ENCODE measurements around the gene MALAT1.

Gene MALAT1

DNA sequence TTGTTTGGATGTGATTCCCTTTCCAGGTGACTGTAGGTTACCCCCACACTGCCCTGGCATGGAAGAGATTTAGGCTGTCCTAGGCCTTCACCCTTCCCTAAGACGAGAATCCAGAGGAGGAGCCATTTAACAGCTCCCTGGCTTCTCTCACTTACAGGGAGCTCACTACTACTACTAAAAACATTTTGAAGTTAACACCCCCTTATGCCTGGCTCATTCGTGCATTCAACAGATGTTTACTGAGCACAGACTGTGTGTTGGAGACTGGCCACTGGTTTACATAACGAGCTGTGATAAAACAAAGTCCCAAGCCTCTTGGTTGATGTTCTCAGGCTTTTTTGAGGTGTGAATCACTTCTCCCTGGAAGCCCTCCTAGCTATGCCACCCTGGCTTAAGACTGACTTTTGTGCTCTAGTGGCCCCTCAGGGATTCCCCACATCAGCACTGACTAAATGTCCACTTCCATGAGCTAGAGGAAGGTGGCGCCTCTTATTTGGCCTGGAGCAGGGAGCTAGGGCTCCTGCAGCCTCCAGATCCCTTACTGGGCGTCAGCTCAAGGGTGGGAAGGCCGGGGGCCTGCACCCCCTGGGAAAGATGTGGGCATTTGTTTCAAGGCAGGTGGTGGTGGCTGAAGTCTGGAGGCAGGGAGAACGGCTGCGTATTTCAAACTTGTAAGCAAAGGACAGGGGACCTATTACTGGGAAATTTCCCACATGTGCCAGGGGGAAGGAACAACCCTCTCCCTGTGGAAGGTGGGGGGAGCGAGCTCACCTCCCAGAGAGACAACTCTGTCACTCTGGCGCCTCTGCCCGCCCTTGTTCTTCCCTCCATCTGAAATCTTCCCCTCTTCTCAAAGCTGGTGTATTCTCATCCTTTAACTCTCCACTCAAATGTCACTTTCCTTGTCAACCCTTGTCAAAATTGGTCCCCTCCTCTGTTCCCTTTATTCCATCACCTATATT, 19.4 kb upstream of the MALAT1 start:
- no peak for DNase-seq

DNA sequence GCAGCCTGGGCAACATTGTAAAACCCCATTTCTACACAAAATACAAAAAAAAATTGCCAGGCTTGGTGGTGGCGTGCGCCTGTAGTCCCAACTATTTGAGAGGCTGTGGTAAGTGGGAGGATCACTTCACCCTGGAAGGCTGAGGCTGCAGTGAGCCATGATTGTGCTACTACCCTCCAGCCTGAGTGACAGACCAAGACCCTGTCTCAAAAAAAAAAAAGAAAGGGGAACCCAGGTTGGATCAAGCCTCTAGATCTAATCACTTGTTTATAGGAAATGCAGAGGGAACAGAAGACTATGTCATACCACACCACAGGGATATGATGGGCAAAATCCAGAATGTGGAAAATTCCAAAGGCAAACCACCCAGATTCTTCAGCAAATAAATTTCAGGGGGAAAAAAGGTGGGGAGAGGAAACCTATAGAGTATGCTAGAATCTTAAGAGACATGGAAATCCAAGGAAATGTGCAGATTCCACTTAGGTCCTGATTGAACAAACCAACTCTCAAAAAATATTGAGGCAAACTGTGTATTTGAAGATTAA, 16.5 kb upstream of the MALAT1 start:
- DNase-seq, result no peak

DNA sequence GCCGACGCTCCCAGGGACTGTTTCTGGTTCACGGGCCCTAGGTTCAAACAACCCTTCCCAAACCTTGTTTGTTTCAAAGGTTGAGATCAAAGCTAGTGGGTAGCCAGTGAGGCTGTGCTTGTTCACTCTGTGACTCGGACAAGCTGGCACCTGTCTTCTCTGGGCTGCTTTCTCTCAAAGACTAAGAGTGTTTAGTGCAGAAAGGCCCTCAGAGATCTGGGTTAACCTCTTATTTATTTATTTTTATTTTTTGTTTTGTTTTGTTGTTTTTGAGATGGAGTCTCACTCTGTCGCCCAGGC, 13.0 kb upstream of the MALAT1 start:
- no peak for DNase-seq

DNA sequence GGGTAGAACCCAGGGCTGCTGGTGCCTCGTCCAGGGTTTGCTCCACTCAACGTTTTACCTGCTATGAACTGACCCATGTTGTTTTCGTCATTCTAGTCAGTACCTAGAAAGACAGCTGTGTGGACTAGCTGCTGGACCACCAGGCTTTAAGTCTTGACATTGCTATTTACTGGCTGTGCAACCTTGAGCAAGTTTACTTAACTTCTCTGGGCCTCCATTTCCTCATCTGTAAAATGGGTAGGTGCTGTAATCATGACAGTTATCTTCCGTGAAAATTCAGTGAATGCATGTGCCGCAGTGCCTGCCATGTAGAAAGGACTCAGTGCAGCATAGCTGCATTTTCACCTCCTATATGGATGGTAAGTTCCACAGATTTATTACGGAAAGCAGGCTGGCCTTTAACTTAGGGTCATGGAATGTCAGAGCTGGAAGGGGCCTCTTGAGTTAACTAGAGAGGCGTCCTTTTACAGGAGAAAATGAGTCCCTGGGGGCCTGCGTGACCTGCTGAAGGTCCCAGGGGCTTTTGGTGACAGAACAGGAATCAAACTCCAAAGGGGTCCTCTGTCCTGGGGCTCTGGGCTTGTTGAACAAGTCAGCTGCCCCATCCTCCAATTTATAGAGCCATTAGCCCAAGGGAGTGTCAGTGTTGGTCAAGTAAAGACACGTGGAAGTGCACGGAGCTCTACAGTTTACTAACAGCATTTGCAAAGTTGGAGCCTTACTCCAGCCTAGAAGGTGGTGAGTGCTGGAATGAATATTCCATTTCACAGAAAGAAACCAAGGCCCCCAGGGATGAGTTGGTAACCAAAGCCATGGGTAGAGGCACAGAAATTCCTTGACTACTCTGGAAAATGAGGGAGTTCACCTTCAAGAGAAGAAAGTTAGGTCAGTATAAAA, 12.0 kb upstream of the MALAT1 start:
- no peak for DNase-seq

DNA sequence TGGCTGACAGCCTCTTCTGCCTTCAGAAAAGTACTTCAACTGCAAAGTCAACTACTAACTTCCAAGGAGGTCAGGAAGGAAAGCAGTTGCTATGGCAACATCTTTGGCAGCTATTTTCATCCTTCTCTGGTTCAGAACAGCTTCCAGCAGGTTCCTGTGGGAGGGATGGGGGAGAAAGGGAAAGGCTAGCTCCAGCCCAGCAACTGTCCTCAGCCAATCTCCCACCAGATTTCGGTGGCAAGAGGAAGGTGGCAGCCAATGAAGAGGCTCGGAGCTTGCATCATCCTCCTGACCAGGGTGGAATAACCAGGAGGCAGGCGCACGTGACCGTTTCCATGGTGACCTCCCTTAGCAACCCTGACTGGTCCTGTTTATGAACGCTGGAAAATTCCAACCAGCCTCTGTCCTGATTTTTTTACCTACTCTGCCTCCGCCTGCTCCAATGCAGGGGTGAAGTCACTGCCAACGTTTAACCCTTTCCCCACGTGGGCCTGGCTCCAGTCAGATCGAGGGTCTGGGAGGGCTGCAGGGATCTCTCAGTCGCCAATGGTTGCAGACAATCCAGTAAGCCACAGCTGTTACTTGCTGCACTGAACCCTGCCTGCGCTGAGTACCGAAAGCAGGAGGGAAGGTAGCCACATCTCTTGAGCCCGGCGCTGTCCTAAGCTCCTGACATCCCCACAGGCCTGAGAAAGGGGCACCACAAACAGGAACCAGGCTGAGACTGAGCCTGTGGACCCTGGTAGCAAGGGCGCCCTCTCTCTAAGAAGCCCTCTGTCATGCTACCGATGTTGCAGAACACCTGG, 11.2 kb upstream of the MALAT1 start:
- DNase-seq, result peak; percentile 98

DNA sequence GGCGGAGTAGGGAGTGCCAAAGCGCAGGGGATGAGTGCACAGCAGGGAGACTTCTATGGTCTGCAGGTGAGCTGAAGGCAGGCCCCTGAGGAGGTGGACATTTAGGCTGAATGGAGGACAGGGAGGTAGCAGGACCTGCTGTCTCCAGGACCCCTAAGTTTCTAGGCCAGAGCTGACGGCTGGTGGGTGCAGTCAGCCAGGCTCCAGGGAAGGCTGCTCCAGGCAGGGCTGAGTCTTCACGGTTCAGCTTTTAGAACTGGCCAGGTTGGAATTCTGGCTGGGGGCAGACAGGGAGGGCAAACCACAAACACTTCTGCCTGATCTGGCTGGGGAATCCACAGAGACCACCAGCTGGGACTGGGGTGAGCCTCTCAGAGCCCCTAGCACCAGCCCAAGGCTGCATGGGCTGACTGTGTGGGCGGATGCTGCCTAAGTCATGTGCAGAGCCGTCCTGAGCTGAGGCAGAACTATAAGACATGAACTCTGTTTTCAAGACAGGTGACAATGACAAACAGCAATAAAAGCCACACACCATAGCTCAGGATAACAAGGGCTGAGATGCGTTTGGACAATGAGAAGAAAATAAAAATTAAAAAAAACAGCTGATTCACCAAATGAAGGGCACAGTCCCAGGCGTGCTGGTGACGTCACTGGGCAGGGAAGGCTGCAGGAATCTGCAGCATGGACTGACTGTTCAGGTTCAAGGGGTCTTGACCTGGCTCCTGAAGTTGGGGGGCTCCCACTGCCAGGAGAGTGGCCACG, 10.4 kb upstream of the MALAT1 start:
- DNase-seq, result no peak

DNA sequence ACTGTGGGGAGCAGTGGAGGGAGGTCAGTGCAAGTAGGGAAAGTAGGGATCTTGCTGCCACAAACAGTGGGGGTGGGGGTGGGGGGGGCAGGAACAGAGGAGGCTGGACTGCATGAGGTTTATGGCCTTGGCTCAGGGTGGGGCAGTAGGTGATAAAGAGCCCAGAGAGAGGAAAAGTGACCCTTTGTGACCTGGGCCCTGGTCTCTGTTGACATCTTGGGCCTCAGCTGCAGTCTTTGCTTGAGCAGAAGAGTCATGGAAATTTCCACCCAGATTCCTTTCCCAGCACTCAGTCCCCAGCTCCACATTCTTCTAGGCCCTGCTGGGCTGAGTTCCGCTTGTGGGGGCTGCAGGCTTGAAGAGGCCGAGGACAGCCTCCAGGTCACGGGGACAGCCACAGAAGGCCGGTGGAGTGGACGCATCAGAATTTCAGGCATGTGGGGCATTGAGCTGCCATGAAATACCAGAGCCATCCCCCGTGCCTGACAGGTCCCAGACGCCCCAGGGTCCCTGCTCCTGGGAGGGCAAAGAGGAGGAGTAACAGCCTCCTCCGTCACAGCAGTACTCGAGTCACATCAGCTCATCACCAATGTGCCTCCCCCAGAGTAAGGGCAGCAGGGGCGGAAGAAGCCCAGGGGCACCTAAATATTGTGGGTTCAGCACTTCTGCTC, 9.7 kb upstream of the MALAT1 start:
- DNase-seq, result no peak

DNA sequence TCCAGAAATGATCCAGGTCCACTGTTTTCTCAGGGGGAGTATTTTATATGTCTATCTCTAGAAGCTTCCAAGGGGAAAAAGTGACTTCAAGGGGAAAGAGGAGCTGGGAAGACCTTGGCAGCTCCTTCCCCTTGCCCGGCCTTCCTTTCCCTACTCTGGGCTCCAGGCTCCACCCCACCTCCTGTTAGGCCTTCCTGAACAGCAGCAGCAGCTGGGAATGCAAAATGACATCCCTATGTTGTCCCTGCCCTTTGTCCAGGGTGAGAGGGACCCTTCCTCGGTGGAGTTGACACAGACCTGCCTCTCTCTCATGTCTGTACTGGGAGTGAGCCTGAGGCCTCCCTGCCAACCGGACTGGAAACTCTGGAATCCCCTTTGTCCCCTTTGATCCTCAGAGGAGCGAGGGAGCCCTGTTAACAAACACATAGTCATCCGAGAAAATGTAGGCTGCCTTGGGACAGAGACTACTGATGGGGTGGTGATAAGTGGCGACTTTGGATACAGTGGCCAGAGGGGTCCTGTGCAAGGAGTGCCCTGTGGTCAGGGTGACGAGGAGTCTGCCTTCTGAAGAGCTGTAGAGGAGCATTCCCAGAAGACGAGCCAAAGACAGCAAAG, 9.0 kb upstream of the MALAT1 start:
- DNase-seq, result no peak

DNA sequence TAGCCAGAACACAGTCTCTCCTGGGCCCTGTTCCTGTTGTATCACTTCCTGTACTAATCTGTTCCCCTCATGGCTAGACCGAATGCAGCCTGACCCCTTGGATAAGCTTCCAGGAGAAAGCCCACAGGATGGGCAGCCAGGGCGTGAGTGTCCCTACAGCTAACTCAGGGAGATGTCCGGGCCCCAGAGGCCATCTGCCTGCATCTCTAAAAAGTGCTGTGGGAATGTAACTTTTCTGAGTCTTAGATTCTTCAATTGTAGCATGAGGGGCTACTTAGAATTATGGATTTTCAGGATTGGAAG, 7.7 kb upstream of the MALAT1 start:
- DNase-seq, result no peak

DNA sequence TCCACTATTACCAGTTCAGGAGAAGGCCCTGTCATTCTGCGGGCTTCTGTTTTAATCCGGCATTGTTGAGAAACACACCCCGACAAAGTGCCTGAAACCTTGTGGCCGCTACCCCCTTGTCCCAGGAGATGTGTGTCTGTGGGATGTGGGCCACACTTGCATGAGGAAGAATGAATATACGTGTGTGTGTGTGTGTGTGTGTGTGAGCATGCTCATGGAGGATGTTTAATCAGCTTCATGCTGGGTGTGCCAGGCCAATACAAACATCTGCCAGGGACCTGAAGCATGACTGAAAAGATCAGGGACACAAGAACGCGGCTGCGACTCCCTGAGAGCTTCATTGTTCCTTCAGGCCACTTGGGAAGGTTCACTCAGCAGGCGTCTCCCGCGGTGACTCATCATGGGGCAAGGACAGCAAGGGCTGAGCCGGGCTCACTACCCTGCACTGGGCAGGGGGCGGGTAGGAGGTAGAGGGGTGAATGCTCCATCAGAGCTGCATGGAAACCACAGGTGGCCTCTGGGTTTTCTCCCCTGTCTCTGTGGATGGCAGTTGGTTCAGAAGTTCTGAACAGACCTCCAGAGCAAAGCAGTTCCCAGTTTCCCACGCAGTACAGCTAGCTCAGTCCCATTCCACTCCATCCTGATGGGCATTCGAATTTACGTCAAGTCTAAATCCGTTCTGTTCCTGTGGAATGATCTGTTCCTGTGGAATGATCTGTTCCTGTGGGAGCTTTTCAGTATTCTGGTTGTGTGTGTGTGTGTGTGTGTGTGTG, 7.0 kb upstream of the MALAT1 start:
- peak; percentile 55 for DNase-seq

DNA sequence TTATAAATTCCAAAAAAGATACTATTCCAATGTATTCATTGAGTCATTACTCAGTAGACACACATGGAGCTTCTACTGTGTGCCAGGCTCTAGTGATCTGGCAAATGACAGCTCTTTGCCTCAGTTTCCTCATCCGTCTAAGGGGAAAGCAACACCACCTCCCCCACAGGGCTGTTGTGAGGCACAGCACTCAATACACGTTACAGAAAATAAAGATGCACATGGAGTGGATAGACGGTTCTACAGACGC, 6.5 kb upstream of the MALAT1 start:
- DNase-seq, result no peak

DNA sequence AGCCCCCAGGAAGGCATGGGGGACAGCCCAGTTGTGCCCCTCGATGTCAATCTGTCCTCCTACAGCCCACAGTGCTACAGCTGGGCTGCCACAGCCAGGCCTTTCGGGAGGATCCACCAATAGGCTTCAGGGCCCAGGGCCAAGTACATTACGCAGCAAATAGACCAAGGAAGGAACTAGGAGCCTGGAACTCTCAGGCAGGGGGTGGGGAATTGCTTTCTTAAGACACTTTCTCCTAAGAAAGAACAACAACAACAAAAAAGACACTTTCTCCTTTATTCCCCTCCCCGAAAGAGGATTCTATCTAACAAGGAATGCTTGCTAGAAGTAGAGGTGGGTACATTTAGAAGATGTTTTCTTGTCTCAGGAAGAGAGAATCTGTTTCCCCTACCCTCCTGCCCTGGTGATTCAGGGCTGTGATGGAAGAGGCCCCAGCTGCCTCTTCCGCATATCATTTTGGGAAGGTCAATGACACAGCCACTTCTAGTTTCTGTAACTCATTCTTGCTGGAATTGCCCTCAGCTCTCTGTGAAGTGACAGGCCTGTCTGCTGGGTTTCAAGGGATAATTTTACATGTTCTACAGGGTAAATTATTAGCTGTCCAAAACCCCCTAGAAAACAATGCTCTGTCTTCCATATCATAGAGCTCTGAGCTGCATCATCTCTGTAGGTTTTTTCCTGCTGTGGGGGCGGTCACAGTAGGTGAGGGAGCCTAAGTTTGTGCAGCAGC, 6.0 kb upstream of the MALAT1 start:
- DNase-seq, result no peak

DNA sequence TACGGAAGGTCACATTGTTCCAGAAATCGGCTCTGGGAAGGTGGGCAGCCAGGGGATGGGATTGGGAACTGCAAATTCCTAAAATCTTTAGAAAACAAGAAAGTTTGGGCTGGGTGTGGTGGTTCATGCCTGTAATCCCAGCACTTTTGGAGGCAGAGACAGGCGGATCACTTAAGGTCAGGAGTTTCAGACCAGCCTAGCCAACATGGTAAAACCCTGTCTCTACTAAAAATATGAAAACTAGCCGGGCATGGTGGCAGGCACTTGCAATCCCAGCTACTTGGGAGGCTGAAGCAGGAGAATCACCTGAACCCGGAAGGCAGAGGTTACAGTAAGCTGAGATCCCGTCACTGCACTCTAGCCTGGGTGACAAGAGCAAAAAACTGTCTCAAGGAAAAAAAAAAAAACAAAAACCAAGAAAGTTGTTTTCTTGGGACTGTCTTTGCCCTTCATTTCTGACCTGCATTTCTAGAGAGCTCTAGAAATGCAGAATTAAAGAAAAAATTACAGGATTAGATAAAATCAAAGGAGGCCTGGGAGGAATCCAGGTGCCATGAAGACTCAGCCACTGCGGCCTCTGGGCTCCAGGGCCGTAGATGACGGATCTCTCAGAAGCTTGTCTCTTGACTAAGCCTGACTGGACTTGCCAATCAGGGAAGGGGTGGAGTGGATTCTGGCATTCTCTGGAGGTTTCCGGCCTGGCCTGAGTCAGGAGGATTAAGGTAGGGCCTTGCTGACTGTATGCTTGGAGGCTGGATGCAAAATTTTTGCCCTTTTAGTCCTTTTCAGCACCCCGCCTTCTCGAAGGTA, 5.3 kb upstream of the MALAT1 start:
- DNase-seq, result peak; percentile 74

DNA sequence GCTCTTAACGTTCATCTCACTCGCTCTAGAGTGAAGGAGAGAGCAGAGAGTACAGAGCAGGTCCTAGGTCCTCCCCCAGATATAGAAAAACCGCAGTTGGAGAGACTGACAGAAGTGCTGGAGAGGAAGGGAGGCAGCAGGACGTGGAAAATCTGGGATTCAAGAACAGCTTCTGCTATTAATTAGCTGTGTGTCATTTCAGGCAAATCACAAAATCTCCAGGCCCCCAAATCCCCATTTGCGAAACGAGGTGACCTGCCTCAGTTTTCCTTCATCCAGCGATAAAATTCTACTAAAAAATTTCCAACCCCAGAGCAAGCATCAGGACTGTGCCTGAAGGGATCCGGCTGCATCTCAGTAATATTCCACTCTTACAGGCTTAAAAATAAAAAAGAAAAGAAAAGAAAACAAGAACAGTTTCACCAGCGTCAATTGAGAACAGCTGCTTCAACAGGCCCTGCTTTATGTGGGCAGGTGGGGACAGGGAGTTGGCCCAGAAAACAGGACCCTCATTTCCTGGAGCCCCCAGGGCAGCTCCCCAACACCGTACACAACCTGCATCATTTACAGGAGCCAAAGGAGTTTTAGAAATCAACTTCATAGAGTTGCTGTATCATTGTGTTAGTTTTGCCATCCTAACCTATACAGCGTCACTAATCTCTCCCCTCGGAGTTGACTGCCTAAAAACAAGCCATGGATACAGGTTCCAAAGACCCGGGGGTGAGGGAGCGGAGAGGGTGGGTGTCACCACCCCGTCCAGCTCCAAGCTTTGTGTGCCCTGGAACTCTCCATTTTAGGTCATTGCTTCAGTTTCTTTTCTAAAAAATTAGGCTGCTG, 2.3 kb upstream of the MALAT1 start:
- DNase-seq, result no peak

DNA sequence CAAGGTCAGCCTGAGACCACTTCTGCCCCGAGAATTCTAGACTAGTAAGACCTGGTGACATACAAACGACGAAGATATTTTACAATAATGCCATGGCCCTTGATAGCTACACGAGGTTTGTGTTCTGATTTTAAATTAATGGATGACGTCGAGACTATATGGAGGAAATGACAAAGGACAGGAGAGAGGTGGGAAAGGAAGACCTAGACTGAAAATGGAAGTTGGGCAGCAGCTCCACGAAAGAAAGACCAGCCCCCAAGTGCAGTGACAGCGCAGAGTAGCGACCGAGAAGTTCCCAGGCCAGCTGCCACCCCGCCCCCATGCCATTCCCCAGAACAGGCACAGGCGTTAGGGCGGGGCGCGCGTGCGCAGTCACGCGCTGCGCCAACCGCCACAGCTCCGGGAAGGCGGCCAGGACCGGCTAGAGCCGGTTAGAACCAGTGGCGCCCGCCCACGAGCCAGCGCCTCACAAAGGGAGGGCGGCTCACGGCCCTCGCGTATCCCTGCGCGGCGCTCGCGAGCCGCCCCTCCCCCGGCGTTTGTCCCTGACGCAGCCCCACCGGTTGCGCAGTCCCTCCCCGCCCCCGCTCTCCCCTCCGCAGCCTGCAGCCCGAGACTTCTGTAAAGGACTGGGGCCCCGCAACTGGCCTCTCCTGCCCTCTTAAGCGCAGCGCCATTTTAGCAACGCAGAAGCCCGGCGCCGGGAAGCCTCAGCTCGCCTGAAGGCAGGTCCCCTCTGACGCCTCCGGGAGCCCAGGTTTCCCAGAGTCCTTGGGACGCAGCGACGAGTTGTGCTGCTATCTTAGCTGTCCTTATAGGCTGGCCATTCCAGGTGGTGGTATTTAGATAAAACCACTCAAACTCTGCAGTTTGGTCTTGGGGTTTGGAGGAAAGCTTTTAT, 1.5 kb upstream of the MALAT1 start:
- DNase-seq, result peak; percentile 97

DNA sequence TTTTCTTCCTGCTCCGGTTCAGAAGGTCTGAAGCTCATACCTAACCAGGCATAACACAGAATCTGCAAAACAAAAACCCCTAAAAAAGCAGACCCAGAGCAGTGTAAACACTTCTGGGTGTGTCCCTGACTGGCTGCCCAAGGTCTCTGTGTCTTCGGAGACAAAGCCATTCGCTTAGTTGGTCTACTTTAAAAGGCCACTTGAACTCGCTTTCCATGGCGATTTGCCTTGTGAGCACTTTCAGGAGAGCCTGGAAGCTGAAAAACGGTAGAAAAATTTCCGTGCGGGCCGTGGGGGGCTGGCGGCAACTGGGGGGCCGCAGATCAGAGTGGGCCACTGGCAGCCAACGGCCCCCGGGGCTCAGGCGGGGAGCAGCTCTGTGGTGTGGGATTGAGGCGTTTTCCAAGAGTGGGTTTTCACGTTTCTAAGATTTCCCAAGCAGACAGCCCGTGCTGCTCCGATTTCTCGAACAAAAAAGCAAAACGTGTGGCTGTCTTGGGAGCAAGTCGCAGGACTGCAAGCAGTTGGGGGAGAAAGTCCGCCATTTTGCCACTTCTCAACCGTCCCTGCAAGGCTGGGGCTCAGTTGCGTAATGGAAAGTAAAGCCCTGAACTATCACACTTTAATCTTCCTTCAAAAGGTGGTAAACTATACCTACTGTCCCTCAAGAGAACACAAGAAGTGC, 661 bp upstream of the MALAT1 start:
- no peak for DNase-seq

DNA sequence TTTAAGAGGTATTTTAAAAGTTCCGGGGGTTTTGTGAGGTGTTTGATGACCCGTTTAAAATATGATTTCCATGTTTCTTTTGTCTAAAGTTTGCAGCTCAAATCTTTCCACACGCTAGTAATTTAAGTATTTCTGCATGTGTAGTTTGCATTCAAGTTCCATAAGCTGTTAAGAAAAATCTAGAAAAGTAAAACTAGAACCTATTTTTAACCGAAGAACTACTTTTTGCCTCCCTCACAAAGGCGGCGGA, 193 bp upstream of the MALAT1 start:
- DNase-seq, result no peak

Data from T1000 (cell line).